HG02884 (cell line): Measurements from ENCODE around the gene TNKS1BP1.
A peak's percentile ranks its signal among the peaks of the same experiment; 100 is the strongest.

Experiments used
- ATAC-seq: cut with Tn5 transposase; IDR thresholded peaks from one replicate; pipeline ENCODE4 v1.9.1; 2021; ENCODE audit warnings: mild to moderate bottlenecking, moderate library complexity; ENCODE audit not compliant: unreplicated experiment

Gene TNKS1BP1

GRCh38 chr11:57262157-57262556 lies 62.6 kb downstream of the TNKS1BP1 start:
- no peak for ATAC-seq

- peak; percentile 74 for ATAC-seq
Measured at GRCh38 chr11:57260937-57261783, 63.6 kb downstream of the TNKS1BP1 start.

GRCh38 chr11:57256119-57256518 lies 68.6 kb downstream of the TNKS1BP1 start:
- no peak for ATAC-seq

- ATAC-seq: no peak
Measured at GRCh38 chr11:57255618-57256017, 69.1 kb downstream of the TNKS1BP1 start.

GRCh38 chr11:57254631-57255030 lies 70.1 kb downstream of the TNKS1BP1 start:
- ATAC-seq: no peak

- ATAC-seq: no peak
Measured at GRCh38 chr11:57251491-57252104, 73.2 kb downstream of the TNKS1BP1 start.

GRCh38 chr11:57251037-57251436 lies 73.7 kb downstream of the TNKS1BP1 start:
- ATAC-seq: no peak
